H1 (cell line): Measurements from ENCODE around the gene ASXL1. TPM values are rescaled to one million over a fixed set of nuclear protein-coding genes. Genes with fewer than 3 reads are reported as not detected.

ENCODE experiments used
- ATF2 ChIP-seq: IDR thresholded peaks from 2 replicates; pipeline ENCODE4 v1.6.1; 2012; ENCODE audit warnings: low read length, inconsistent platforms
- JUN ChIP-seq: IDR thresholded peaks from 2 replicates; pipeline ENCODE4 v1.6.1; 2011; ENCODE audit warnings: low read depth, mild to moderate bottlenecking, improper control_type of control experiment, low read length
- JUND ChIP-seq: IDR thresholded peaks from 2 replicates; pipeline ENCODE4 v1.6.1; 2011; ENCODE audit warnings: mild to moderate bottlenecking, improper control_type of control experiment, low read length
- NANOG ChIP-seq: IDR thresholded peaks from 2 replicates; pipeline ENCODE4 v1.6.1; 2011; ENCODE audit warnings: low read length, low read depth, mild to moderate bottlenecking, inconsistent platforms; ENCODE audit not compliant: insufficient read depth, poor library complexity, severe bottlenecking
- NRF1 ChIP-seq: IDR thresholded peaks from 2 replicates; pipeline ENCODE4 v1.6.1; 2011; ENCODE audit warnings: mild to moderate bottlenecking, low read depth, low read length, improper control_type of control experiment
- POU5F1 ChIP-seq: IDR thresholded peaks from 2 replicates; pipeline ENCODE4 v1.6.1; 2011; ENCODE audit warnings: low read depth, mild to moderate bottlenecking, low read length, moderate library complexity
- RBBP5 ChIP-seq: IDR thresholded peaks from 2 replicates; pipeline ENCODE4 v1.7.1; 2012; ENCODE audit warnings: low read depth, mild to moderate bottlenecking, inconsistent platforms, low read length, moderate library complexity, borderline replicate concordance
- RFX5 ChIP-seq: IDR thresholded peaks from 2 replicates; pipeline ENCODE4 v1.6.1; 2011; ENCODE audit warnings: low read depth, low read length, improper control_type of control experiment, borderline replicate concordance
- polyA plus RNA-seq, 7 experiments: library from polyadenylated mRNA; depleted of rRNA in 3 of 7; stranded (reverse) in 5 of 7; unstranded in 2 of 7; fragments of >200 nt in 5 of 7; fragments of 200-250 nt in 2 of 7; gene quantifications; 1 replicate in 5 of 7; 2 replicates in 1 of 7; 4 replicates in 1 of 7; pipeline versions ENCODE4 v1.2.1 to v1.2.3, GENCODE V29; 2011 to 2013; ENCODE audit warnings: missing spikeins in 2 of 7, mixed read lengths in 2 of 7
- total RNA-seq: library from RNA; stranded (reverse); fragmentation: NEBNext Ultra II Directional; extraction: Animal tissue kit (Norgen Biotek cat#: 25700); gene quantifications from 2 replicates; pipeline ENCODE4 v1.2.1, GENCODE V29; 2021

The ASXL1 gene
- total and polyA plus RNA-seq, 2 of the 8 experiments (the other 6 are each of a cell fraction or from before 2014, with no cell fraction given) = 10.6 to 26.5 TPM

DNA sequence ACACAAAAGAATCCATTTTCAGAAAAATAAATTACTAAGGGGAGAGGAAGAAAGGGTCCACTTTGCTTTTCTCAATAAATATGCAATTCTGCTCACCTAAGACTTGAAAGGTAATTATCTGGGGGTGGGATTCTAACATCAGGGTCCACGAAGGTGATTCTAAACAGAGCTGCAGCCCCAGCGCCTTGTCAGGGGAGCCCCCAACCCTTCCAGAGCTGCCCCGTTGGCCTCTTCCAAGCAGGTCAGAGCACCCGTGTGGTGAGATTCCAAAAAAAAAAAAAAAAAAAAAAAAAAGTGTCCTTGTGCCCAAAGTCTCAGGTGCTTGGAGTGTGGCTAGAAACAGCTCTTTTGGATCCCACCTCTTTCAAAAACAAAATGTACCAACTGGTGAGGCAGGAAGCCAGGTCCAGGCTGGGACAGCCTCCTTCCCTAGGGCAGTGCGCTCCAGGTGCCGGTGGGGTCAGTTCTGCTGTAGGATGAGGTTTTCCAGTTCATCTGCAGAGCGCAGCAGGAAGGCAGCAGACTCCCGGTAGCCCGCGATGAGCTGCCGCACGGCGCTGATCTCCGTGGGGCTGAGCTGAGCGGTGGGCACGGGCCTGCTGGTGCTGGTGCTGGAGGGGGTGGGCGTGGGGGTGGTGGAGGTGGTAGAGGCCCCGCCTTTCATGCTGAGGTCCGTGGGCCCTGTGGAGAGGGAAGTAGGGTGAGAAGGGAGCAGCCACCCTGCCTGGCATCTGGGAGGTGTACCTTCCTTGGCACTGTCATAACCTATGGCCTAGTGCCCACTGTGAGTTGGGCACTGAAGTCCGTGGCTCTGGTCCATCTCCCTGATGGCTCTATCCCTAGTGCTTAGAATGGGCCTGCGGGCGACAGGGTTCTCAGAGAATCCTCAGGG lies 89.3 kb downstream of the ASXL1 start (continued):
- no peak for TF ChIP-seq ATF2
- TF ChIP-seq POU5F1 = no peak
- no peak for TF ChIP-seq JUN
- no peak for TF ChIP-seq NANOG
- no peak for TF ChIP-seq RBBP5
- no peak for TF ChIP-seq NRF1
- no peak for TF ChIP-seq JUND
- no peak for TF ChIP-seq RFX5
